Aorta (tissue), 5 donors: ENCODE results near the gene BACH2. TPM values are rescaled to one million over a fixed set of nuclear protein-coding genes. Genes with fewer than 3 reads are reported as not detected.

ENCODE experiments used
- ATAC-seq: fragments of 200-7000 bp; cut with Tn5 transposase; one replicate; pipeline ENCODE4 v1.9.1; 2022; ENCODE audit warnings: moderate library complexity; ENCODE audit not compliant: low FRiP score
- DNase-seq, 2 donors: peaks; one replicate each; pipeline ENCODE4 v3.0.0-alpha.2; 2020
- H3K27ac ChIP-seq, 2 donors: one replicate each; pipeline ENCODE4 v1.5.1; 2013; ENCODE audit warnings: low read length in 2 of 2, mild to moderate bottlenecking in 2 of 2, moderate library complexity in 2 of 2, control low read depth in 1 of 2, inconsistent platforms in 1 of 2, low read depth in 1 of 2
- H3K27me3 ChIP-seq, 2 donors: one replicate each; pipeline ENCODE4 v1.6.1; 2013; ENCODE audit warnings: control low read depth in 1 of 2, low read length in 1 of 2, mild to moderate bottlenecking in 1 of 2, moderate library complexity in 1 of 2; ENCODE audit not compliant: insufficient read depth in 2 of 2, control insufficient read depth in 1 of 2
- H3K36me3 ChIP-seq, 2 donors: one replicate each; pipeline ENCODE4 v1.6.1; 2013; ENCODE audit warnings: control low read depth in 1 of 2, low read length in 1 of 2, mild to moderate bottlenecking in 1 of 2; ENCODE audit not compliant: insufficient read depth in 2 of 2, control insufficient read depth in 1 of 2
- H3K4me1 ChIP-seq, 2 donors: one replicate each; pipeline ENCODE4 v1.6.1; 2013; ENCODE audit warnings: low read length in 2 of 2, control low read depth in 1 of 2, mild to moderate bottlenecking in 1 of 2, moderate library complexity in 1 of 2; ENCODE audit not compliant: insufficient read depth in 2 of 2, control insufficient read depth in 1 of 2
- H3K4me3 ChIP-seq, 2 donors: one replicate each; pipeline ENCODE4 v1.5.1; 2013; ENCODE audit warnings: low read length in 2 of 2, control low read depth in 1 of 2, mild to moderate bottlenecking in 1 of 2
- H3K9me3 ChIP-seq: one replicate; pipeline ENCODE4 v1.6.1; 2013; ENCODE audit warnings: mild to moderate bottlenecking, low read length; ENCODE audit not compliant: control insufficient read depth
- WGBS, 2 donors: extraction: QIAGEN DNeasy Blood & Tissue Kit; methylation state at CpG; one replicate each; pipeline ENCODE4 v1.1.7; 2013; 5-methylcytosine and 5-hydroxymethylcytosine counted together
- intact Hi-C, 2 donors: fragments of 100-400 bp; cut with DNase I; formaldehyde crosslinking; loops; one replicate each; pipeline versions ENCODE4 v1.14.2 to v1.15.0; 2022
- polyA plus RNA-seq, 2 donors: library from polyadenylated mRNA; stranded (reverse); fragments of 200-250 nt; gene quantifications; one replicate each; pipeline ENCODE4 v1.2.3, GENCODE V29; 2013
- total RNA-seq, 2 donors: library from RNA; stranded (reverse); fragmentation: NEBNext Ultra II Directional; extraction: Animal tissue kit (Norgen Biotek cat#: 25700); gene quantifications; one replicate each; pipeline ENCODE4 v1.2.1, GENCODE V29; 2021
- donor health status: healthy with polysubstance abuse.
- donor health status: Bipolar disorder and iron deficiency.
- donor health status: DM: no; HTN: no; CAD: no.
- donor health status: DM: no; HTN: no; CAD: no.
- donor health status: DM: yes; HTN: yes; CAD: no.

The BACH2 gene
- total and polyA plus RNA-seq, 4 donors = 0.36 to 22.2 (median 6.1) TPM

DNA sequence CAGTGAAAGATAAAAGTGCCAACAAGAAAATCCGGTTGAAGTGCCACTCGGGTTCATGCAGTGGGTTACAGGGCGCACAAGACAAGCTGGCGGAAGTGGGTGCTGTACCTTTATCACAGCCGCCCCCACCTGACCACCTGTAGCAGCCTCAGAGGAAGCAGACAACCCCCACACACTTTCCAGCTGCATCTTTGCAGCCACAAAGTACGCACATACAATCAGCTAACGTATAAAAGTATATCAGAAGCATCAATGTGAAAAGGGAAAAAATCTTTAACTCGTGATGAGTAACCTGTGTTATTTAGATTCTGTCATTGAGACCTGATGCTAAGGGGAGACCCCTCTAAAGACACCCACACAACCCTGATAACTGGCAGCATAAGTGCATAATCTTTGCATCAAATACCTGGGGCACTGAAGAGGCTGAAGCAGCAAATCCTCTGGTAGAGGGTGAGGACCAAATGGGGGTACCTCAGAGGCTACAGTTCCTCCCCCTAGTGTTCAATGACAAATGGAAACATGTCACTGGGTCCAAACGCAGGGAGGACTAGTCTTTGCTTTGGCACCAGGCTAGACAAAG lies 22.1 kb downstream of the BACH2 start:
- 75 to 78% methylated on average over 9 of the region's 9 CpGs for WGBS, 2 donors
- Histone ChIP-seq H3K4me1 (no peaks in the 10 kb centered on the region), H3K36me3 (peaks cover 0 to 6% of the 10 kb centered on the region in 2 donors), H3K4me3 (no peak overlapping the region), H3K27me3 (no peaks in the 10 kb centered on the region), H3K27ac (no peak overlapping the region), H3K9me3 (no peaks in the 10 kb centered on the region)
- DNase-seq = peak in 1 of 2 donors; percentile 55
- intact Hi-C loops = no loop called here
- ATAC-seq = no peak

DNA sequence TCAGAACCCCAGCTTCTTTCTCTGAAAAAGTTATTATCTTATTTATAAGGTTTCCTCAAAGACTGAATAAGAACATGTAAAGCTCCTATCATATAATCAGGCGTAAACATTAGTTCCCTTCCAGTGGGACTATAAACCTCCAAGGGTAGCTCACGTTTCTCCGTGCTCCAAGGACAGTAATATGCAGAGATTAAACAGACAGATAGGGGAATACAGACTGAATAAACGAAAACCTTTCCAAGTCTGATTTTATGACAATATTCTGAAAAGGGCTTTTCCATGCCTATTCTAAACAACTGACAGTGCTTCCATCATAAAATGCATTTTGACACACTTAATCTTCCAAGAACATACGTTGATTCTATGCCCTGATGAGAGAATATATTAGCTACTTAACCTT lies 22.8 kb downstream of the BACH2 start:
- WGBS, 2 donors = 84 to 90% methylated on average over 5 of the region's 5 CpGs
- no peaks in the 10 kb centered on the region for H3K4me1 ChIP-seq
- intact Hi-C loops = no loop called here

DNA sequence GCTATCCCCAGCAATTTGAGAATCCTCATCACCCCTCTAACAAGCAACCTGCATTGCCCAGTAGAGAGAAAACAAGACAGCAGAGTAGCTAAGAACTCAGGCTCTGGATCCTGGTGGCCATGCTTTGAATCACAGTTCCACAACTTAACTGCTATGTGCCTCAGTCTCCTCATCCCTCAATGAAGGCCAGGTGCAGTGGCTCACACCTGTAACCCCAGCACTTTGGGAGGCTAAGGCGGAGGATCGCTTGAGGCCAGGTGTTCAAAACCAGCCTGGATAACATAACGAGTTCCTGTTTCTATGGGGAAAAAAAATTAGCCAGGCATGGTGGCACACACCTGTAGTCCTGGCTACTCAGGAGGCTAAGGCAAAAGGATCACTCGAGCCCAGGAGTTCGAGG lies 23.7 kb downstream of the BACH2 start:
- H3K4me3 ChIP-seq = no peak overlapping the region
- ATAC-seq (no peak), DNase-seq (no peak)
- no peaks in the 10 kb centered on the region for H3K9me3 ChIP-seq
- intact Hi-C loops = no loop called here
- WGBS, 2 donors = 98% methylated on average over 5 of the region's 5 CpGs
- no peaks in the 10 kb centered on the region for H3K27me3 ChIP-seq
- no peaks in the 10 kb centered on the region for H3K4me1 ChIP-seq
- H3K27ac ChIP-seq = no peak overlapping the region
- H3K36me3 ChIP-seq = peaks cover 0 to 6% of the 10 kb centered on the region in 2 donors

More for the DNA sequence above, 22.8 kb downstream of the BACH2 start:
- Histone ChIP-seq H3K9me3 (no peaks in the 10 kb centered on the region), H3K27me3 (no peaks in the 10 kb centered on the region), H3K27ac (no peak overlapping the region), H3K4me3 (no peak overlapping the region), H3K36me3 (peaks cover 0 to 6% of the 10 kb centered on the region in 2 donors)
- no peak for ATAC-seq
- DNase-seq = no peak

DNA sequence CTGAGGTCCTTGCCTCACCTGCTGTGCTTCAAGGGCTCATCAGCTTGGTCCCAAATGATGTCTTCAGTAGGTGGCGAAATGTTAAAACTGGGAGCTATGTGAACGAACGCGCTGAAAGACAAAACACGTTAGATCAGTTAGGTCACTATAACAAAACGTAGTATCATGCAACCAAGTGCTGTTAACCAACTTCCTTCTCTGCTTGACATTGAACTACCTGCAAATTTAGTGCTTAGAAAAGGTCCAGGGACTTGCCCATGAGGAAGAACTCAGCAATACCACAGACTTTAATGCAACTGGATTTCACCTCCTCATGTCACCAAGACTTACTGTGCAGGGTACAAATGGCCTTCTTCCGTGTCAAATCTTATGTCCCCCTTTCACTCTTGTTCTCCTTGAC lies 24.8 kb downstream of the BACH2 start:
- ATAC-seq = no peak
- Histone ChIP-seq H3K27ac (no peak overlapping the region), H3K9me3 (no peaks in the 10 kb centered on the region), H3K27me3 (no peaks in the 10 kb centered on the region), H3K4me1 (no peaks in the 10 kb centered on the region), H3K36me3 (peaks cover 0 to 6% of the 10 kb centered on the region in 2 donors), H3K4me3 (no peak overlapping the region)
- WGBS, 2 donors = 74 to 86% methylated on average over 7 of the region's 7 CpGs
- intact Hi-C loops = no loop called here
- DNase-seq = no peak

DNA sequence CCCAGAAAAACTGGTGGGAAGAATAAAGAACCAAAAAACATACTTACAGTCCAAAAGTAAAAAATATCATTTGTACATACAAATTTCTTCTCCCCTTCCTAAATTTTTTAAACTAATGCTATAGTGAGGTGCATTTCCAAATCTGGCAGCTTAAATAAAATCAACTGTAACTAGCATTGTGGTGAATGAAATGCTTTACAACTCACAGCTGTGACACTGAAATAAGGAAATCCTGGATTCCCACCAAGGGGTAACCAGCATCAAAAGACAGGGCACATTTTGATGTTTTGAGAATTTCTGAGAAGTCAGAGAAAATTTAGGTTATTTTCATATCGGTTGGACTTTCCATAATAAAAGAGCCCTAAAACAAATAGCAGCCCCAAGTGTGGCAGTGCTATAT lies 27.3 kb downstream of the BACH2 start:
- 77 to 93% methylated on average over 1 of the region's 1 CpG for WGBS, 2 donors
- no peak for ATAC-seq

DNA sequence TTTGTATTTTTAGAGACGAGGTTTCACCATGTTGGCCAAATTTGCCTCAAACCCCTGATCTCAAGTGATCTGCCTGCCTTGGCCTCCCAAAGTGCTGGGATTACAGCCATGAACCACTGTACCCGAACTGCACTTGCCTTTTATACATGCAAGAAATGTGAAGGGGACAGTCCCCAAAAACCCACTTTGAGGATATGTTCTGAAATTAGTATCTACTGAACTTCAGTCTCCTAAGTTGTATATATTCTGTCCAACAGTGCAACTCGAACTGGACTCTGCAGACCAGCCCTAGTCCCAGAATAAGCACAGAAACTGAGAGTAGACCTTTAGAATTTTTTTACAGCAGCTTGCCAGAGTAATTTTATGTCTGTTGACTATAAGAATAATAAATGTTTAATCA lies 28.5 kb downstream of the BACH2 start:
- Histone ChIP-seq H3K9me3 (no peaks in the 10 kb centered on the region), H3K4me3 (no peak overlapping the region), H3K4me1 (no peaks in the 10 kb centered on the region), H3K27ac (no peak overlapping the region), H3K36me3 (peaks cover 0 to 6% of the 10 kb centered on the region in 2 donors), H3K27me3 (no peaks in the 10 kb centered on the region)
- WGBS, 2 donors = 77 to 86% methylated on average over 3 of the region's 3 CpGs
- intact Hi-C loops = no loop called here
- no peak for DNase-seq
- ATAC-seq = no peak

More for the DNA sequence above, 27.3 kb downstream of the BACH2 start:
- Histone ChIP-seq H3K36me3 (peaks cover 0 to 6% of the 10 kb centered on the region in 2 donors), H3K27ac (no peak overlapping the region), H3K9me3 (no peaks in the 10 kb centered on the region), H3K27me3 (no peaks in the 10 kb centered on the region), H3K4me3 (no peak overlapping the region), H3K4me1 (no peaks in the 10 kb centered on the region)
- no peak for DNase-seq
- intact Hi-C loops = no loop called here

DNA sequence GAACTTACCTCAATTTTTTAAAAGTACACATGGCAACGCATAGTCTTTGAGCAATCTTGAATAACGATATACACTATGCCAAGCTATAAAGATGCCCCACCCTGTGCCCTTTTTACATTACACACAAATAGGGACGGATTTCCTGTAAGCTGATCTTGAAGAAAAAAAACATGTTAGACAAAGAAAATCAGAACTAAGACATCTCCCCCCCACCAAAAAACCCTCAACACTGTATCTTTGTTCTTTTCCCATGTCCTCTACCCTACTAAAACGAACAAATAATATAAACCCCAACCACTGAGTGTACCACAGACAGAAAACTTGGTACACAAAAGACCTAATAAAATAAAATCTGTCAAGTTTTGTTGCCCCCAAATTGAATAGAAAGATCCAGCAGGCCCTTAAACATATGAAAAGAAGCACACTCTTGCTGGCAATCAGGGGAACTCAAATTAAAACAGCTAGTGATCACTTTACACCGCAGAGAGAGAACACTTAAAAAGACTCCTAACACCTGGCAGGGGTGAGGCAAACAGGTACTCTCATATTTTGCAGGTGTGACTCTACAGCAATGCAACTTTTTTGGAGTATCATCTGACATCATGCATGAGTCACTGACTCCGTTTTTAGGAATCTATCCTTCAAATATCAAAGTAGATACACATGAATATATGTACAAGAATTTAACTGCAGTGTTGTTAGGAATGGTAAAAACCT lies 29.6 kb downstream of the BACH2 start:
- intact Hi-C loops = no loop called here
- 90 to 91% methylated on average over 6 of the region's 6 CpGs for WGBS, 2 donors
- H3K9me3 ChIP-seq = no peaks in the 10 kb centered on the region
- no peaks in the 10 kb centered on the region for H3K4me1 ChIP-seq
- H3K4me3 ChIP-seq = no peak overlapping the region
- no peak overlapping the region for H3K27ac ChIP-seq
- H3K27me3 ChIP-seq = no peaks in the 10 kb centered on the region
- H3K36me3 ChIP-seq = peaks cover 0 to 4% of the 10 kb centered on the region in 2 donors
- ATAC-seq (no peak), DNase-seq (no peak)

GRCh38 chr6:90264561-90264960 lies 32.1 kb downstream of the BACH2 start:
- H3K4me1 ChIP-seq = no peaks in the 10 kb centered on the region
- ATAC-seq = no peak
- no peaks in the 10 kb centered on the region for H3K36me3 ChIP-seq
- no peak for DNase-seq
- H3K4me3 ChIP-seq = no peak overlapping the region
- intact Hi-C loops = no loop called here
- no peaks in the 10 kb centered on the region for H3K27me3 ChIP-seq
- H3K9me3 ChIP-seq = no peaks in the 10 kb centered on the region
- no peak overlapping the region for H3K27ac ChIP-seq
- WGBS, 2 donors = 90 to 95% methylated on average over 2 of the region's 2 CpGs

DNA sequence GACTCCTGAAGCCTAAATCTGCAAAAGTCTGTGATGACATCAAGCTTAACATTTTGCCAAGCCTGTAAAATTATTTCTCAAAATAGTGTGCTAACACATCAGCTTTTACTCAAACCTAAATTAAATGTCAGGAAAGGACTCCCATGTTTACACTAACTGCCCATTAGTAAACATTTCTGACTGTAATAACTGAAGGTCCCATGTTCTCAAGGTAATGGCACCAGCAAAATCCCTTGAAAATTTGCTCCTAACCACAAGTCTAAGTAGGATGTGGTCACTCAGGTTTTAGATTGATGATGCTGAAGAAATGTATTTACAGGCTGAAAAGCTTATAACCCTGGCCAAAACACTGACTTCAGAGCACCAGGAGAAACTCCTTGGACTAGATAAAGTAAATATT lies 33.0 kb downstream of the BACH2 start:
- no peak for DNase-seq
- no peak for ATAC-seq
- no peaks in the 10 kb centered on the region for H3K9me3 ChIP-seq
- H3K4me1 ChIP-seq = no peaks in the 10 kb centered on the region
- no peaks in the 10 kb centered on the region for H3K27me3 ChIP-seq
- no peak overlapping the region for H3K4me3 ChIP-seq
- H3K27ac ChIP-seq = no peak overlapping the region
- no peaks in the 10 kb centered on the region for H3K36me3 ChIP-seq
- intact Hi-C loops = no loop called here
